ENCODE data around the gene FOCAD.

The FOCAD gene

GRCh38 chr9:20906326-20906725 lies 222.3 kb downstream of the FOCAD start:
- ChIA-PET POLR2A (no interaction called here), CTCF (no interaction called here)
- Histone ChIP-seq H3K4me3 (ENCODE audit: low read depth, low read length) (no peak overlapping the region), H3K36me3 (ENCODE audit: control insufficient read depth in 2 of 2, insufficient read depth in 1 of 2, low read length in 2 of 2) (no peaks in the 10 kb centered on the region), H3K4me1 (ENCODE audit: control insufficient read depth, insufficient read depth, low read length) (peaks cover 4% of the 10 kb centered on the region), H3K27ac (ENCODE audit: extremely low read depth, low read depth, low read length) (no peak overlapping the region), H3K9me3 (ENCODE audit: control insufficient read depth, insufficient read depth, low read depth, low read length) (no peaks in the 10 kb centered on the region)
- TF ChIP-seq ZNF626 (tag by site-specific recombination; IDR thresholded peaks at IDR 0.05) = no peak

DNA sequence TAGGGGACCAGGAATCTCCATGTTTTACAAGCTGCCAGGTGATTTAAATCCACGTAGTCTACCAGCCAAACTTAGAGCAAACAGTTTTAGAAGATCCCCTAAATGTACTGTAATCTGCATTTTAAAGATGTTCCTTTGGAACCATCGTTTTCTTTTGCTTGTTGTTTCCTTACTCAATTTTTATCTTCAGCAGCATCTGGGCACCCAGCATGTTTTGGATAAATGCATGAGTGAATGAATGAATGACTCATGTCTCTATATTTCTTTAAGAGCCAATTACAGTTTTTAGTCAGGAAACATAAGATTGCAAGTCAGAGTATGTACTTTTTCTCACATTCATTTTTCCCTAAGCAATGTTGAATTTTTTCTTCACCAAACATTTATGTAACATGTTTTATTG lies 224.4 kb downstream of the FOCAD start:
- no peak overlapping the region for H3K4me3 ChIP-seq (ENCODE audit: low read depth, low read length)
- H3K4me1 ChIP-seq (ENCODE audit: control insufficient read depth, insufficient read depth, low read length) = peaks cover 4% of the 10 kb centered on the region
- H3K36me3 ChIP-seq (ENCODE audit: control insufficient read depth in 2 of 2, insufficient read depth in 1 of 2, low read length in 2 of 2) = peaks cover 0 to 2% of the 10 kb centered on the region in 2 experiments; a peak in 1 of 3 replicates
- TF ChIP-seq ZNF335 (tag by site-specific recombination; conservative IDR thresholded peaks at IDR 0.05) = no peak
- no peak for TF ChIP-seq HIC1 (tag by site-specific recombination; IDR thresholded peaks at IDR 0.05)
- no peak for TF ChIP-seq SETDB1 (IDR thresholded peaks at IDR 0.05; ENCODE audit: insufficient read length, low read length)
- TF ChIP-seq ZBTB20 (tag by site-specific recombination; IDR thresholded peaks at IDR 0.05) = no peak
- no peak for TF ChIP-seq KLF7 (tag by site-specific recombination; IDR thresholded peaks at IDR 0.05; ENCODE audit: borderline replicate concordance)
- no peak for TF ChIP-seq ZBTB10 (tag by site-specific recombination; IDR thresholded peaks at IDR 0.05)
- TF ChIP-seq, protein P1, sequence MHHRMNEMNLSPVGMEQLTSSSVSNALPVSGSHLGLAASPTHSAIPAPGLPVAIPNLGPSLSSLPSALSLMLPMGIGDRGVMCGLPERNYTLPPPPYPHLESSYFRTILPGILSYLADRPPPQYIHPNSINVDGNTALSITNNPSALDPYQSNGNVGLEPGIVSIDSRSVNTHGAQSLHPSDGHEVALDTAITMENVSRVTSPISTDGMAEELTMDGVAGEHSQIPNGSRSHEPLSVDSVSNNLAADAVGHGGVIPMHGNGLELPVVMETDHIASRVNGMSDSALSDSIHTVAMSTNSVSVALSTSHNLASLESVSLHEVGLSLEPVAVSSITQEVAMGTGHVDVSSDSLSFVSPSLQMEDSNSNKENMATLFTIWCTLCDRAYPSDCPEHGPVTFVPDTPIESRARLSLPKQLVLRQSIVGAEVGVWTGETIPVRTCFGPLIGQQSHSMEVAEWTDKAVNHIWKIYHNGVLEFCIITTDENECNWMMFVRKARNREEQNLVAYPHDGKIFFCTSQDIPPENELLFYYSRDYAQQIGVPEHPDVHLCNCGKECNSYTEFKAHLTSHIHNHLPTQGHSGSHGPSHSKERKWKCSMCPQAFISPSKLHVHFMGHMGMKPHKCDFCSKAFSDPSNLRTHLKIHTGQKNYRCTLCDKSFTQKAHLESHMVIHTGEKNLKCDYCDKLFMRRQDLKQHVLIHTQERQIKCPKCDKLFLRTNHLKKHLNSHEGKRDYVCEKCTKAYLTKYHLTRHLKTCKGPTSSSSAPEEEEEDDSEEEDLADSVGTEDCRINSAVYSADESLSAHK (tag by site-specific recombination; IDR thresholded peaks at IDR 0.05) = no peak
- TF ChIP-seq REPIN1 (tag by site-specific recombination; IDR thresholded peaks at IDR 0.05; ENCODE audit: low read depth) = no peak
- no peak for TF ChIP-seq EGR2 (tag by site-specific recombination; IDR thresholded peaks at IDR 0.05; ENCODE audit: low read depth)
- no peak for TF ChIP-seq SALL2 (tag by site-specific recombination; IDR thresholded peaks at IDR 0.05; ENCODE audit: borderline replicate concordance)
- no peak for TF ChIP-seq OVOL3 (tag by site-specific recombination; IDR thresholded peaks at IDR 0.05)
- no peak for TF ChIP-seq ZNF580 (tag by site-specific recombination; IDR thresholded peaks at IDR 0.05)
- POLR2A ChIA-PET = interaction anchor here (1.0 kb wide), 1 partner anchor 224 kb away, joined by 3 read pairs; the partner anchor contains the start of gene FOCAD
- no peak overlapping the region for H3K27ac ChIP-seq (ENCODE audit: extremely low read depth, low read depth, low read length)
- no peaks in the 10 kb centered on the region for H3K9me3 ChIP-seq (ENCODE audit: control insufficient read depth, insufficient read depth, low read depth, low read length)
- CTCF ChIA-PET = interaction anchor here (1.0 to 1.3 kb wide), 2 partner anchors 24 to 284 kb away, joined by 3 to 4 read pairs; no protein-coding TSS in a partner anchor

DNA sequence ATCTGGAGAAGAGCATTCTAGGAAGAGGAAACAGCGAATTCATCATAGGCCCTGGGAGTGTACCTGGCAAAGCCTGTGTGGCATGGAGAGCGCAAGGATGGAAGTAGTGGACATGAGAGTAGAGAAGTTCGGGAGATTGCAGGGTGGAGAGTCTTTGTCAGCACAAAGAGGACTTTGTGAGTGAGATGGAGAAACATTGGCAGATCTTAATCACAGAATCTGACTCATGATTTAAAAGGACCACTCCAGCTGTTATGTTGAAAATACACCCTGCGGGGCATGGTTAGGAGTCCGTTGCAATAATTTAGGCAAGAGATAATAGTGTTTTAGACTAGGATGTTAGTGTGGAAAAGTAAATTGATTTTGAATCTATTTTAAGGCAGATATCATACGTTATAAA lies 230.5 kb downstream of the FOCAD start:
- CTCF ChIA-PET = interaction anchor here (0.6 to 0.9 kb wide), 3 partner anchors 30 to 615 kb away, joined by 3 to 5 read pairs (median 3); no protein-coding TSS in a partner anchor
- Histone ChIP-seq H3K9me3 (ENCODE audit: control insufficient read depth, insufficient read depth, low read depth, low read length) (no peaks in the 10 kb centered on the region), H3K36me3 (ENCODE audit: control insufficient read depth in 2 of 2, insufficient read depth in 1 of 2, low read length in 2 of 2) (peaks cover 0 to 26% of the 10 kb centered on the region in 2 experiments; a peak in 1 of 3 replicates), H3K4me3 (ENCODE audit: low read depth, low read length) (no peak overlapping the region), H3K4me1 (ENCODE audit: control insufficient read depth, insufficient read depth, low read length) (no peaks in the 10 kb centered on the region), H3K27ac (ENCODE audit: extremely low read depth, low read depth, low read length) (no peak overlapping the region)
- POLR2A ChIA-PET = no interaction called here
- TF ChIP-seq ZNF747 (tag by site-specific recombination; IDR thresholded peaks at IDR 0.05) = no peak
- no peak for TF ChIP-seq ZNF549 (tag by site-specific recombination; IDR thresholded peaks at IDR 0.05)
- no peak for TF ChIP-seq ZNF843 (tag by site-specific recombination; IDR thresholded peaks at IDR 0.05)
- TF ChIP-seq ZNF280C (tag by site-specific recombination; IDR thresholded peaks at IDR 0.05) = no peak
- no peak for TF ChIP-seq ZNF645 (tag by site-specific recombination; IDR thresholded peaks at IDR 0.05)
- TF ChIP-seq ZNF571 (tag by site-specific recombination; IDR thresholded peaks at IDR 0.05) = no peak

Data from HEK293 (cell line).